K562 (cell line): ENCODE data around the gene HDAC1. TPM values are rescaled to one million over a fixed set of nuclear protein-coding genes. Genes with fewer than 3 reads are reported as not detected.

ENCODE experiments used
- ARHGAP35 ChIP-seq: fragments of 450-650 bp; IDR thresholded peaks from 2 replicates; pipeline ENCODE4 v1.6.1; 2018; ENCODE audit not compliant: partially characterized antibody
- CBX1 ChIP-seq: sonication (generic); IDR thresholded peaks from 2 replicates; pipeline ENCODE4 v1.6.1; 2016; ENCODE audit warnings: antibody characterized with exemption, low read depth, mild to moderate bottlenecking
- HNRNPLL ChIP-seq: fragments of 200-400 bp; formaldehyde crosslinking; IDR thresholded peaks from 2 replicates; pipeline ENCODE4 v1.6.1; 2017; ENCODE audit warnings: low read length, low read depth, mild to moderate bottlenecking; ENCODE audit not compliant: poor library complexity, severe bottlenecking
- HOXB6 ChIP-seq: fragments of 250-450 bp; sonication (Bioruptor Pico); IDR thresholded peaks from 2 replicates; pipeline ENCODE4 v1.5.1; 2022; ENCODE audit warnings: mild to moderate bottlenecking, borderline replicate concordance
- IFI16 ChIP-seq: fragments of 250-450 bp; sonication (Bioruptor Pico); IDR thresholded peaks from 2 replicates; pipeline ENCODE4 v2.1.2; 2022; ENCODE audit warnings: mild to moderate bottlenecking, inconsistent platforms
- KLF1 ChIP-seq: fragments of 450-650 bp; IDR thresholded peaks from 2 replicates; pipeline ENCODE4 v1.6.1; 2016; ENCODE audit warnings: missing genetic modification characterization, missing compliant biosample characterization
- NCOA4 ChIP-seq: fragments of 450-650 bp; IDR thresholded peaks from 2 replicates; pipeline ENCODE4 v1.6.1; 2018; ENCODE audit warnings: mild to moderate bottlenecking; ENCODE audit not compliant: partially characterized antibody
- SMC3 ChIP-seq: conservative IDR thresholded peaks from 2 replicates; pipeline ENCODE4 v1.6.1; 2011; ENCODE audit warnings: low read depth, low read length, improper control_type of control experiment; ENCODE audit not compliant: insufficient read depth
- XRCC4 ChIP-seq: IDR thresholded peaks from one replicate; pipeline ENCODE4 v1.6.1; 2011; ENCODE audit not compliant: insufficient read depth, insufficient read length; ENCODE audit errors: extremely low read depth
- ZNF431 ChIP-seq: sonication (generic); formaldehyde crosslinking; IDR thresholded peaks from 2 replicates; pipeline ENCODE4 v1.8.0; 2022; ENCODE audit warnings: mild to moderate bottlenecking, missing genetic modification reagents
- ZNF584 ChIP-seq: fragments of 200-800 bp; sonication (Bioruptor generic); IDR thresholded peaks from 2 replicates; pipeline ENCODE4 v1.6.1; 2016; ENCODE audit warnings: low read depth, mild to moderate bottlenecking, missing genetic modification characterization, missing compliant biosample characterization
- ZNF79 ChIP-seq: fragments of 250-450 bp; sonication (Bioruptor Pico); IDR thresholded peaks from 2 replicates; pipeline ENCODE4 v1.4.0; 2020; ENCODE audit warnings: low read depth, mild to moderate bottlenecking, moderate library complexity
- polyA plus RNA-seq, 8 experiments: library from polyadenylated mRNA; depleted of rRNA in 4 of 8; stranded (reverse) in 5 of 8; unstranded in 3 of 8; fragments of >200 nt; fragmentation: Nextera tagmentation in 2 of 8; fragmentation: Illumina TruSeq in 1 of 8; extraction: Ambion mirVana in 2 of 8; extraction: Trizol in 1 of 8; gene quantifications; 2 replicates each; pipeline versions ENCODE4 v1.2.1 to v1.2.3, GENCODE V29; 2011 to 2014; ENCODE audit warnings: inconsistent platforms in 1 of 8, missing spikeins in 1 of 8
- total RNA-seq, 7 experiments: library from RNA; depleted of rRNA in 6 of 7; stranded (reverse); fragments of >200 nt in 6 of 7; fragmentation: Illumina TruSeq in 2 of 7; extraction: Trizol in 2 of 7; gene quantifications; 2 replicates each; pipeline versions ENCODE4 v1.2.1 to v1.2.3, GENCODE V29; 2011 to 2021; ENCODE audit warnings: low replicate concordance in 1 of 7
- TF ChIP-seq, protein P1 (sequence below), 2 experiments: IDR thresholded peaks in 1 of 2; conservative IDR thresholded peaks in 1 of 2; 2 replicates each; pipeline ENCODE4 v1.6.1; 2016; ENCODE audit warnings: low read depth in 2 of 2, mild to moderate bottlenecking in 1 of 2, missing compliant biosample characterization in 1 of 2, missing genetic modification characterization in 1 of 2, moderate library complexity in 1 of 2
- TF ChIP-seq, protein P2 (sequence below), 2 experiments: fragments of 150-350 bp in 1 of 2; IDR thresholded peaks; 2 replicates each; pipeline ENCODE4 v1.6.1; 2012 to 2016; ENCODE audit warnings: low read depth in 2 of 2, low read length in 2 of 2, mild to moderate bottlenecking in 1 of 2, moderate library complexity in 1 of 2
- TF ChIP-seq, protein P3 (sequence below): sonication (generic); formaldehyde crosslinking; IDR thresholded peaks from 2 replicates; pipeline ENCODE4 v1.9.0; 2022; ENCODE audit warnings: mild to moderate bottlenecking, missing genetic modification reagents
- TF ChIP-seq, protein P4 (sequence below): conservative IDR thresholded peaks from 2 replicates; pipeline ENCODE4 v1.6.1; 2011; ENCODE audit warnings: low read depth, mild to moderate bottlenecking, low read length; ENCODE audit not compliant: control insufficient read depth
- TF ChIP-seq, protein P5 (sequence below): fragments of 250-450 bp; sonication (Bioruptor Pico); IDR thresholded peaks from 2 replicates; pipeline ENCODE4 v1.8.0; 2022; ENCODE audit warnings: moderate library complexity, mild to moderate bottlenecking, inconsistent platforms

Gene HDAC1
- total and polyA plus RNA-seq, 9 of the 15 experiments (the other 6 are each of a cell fraction or from before 2014, with no cell fraction given): 169 to 384 (median 193) TPM

DNA sequence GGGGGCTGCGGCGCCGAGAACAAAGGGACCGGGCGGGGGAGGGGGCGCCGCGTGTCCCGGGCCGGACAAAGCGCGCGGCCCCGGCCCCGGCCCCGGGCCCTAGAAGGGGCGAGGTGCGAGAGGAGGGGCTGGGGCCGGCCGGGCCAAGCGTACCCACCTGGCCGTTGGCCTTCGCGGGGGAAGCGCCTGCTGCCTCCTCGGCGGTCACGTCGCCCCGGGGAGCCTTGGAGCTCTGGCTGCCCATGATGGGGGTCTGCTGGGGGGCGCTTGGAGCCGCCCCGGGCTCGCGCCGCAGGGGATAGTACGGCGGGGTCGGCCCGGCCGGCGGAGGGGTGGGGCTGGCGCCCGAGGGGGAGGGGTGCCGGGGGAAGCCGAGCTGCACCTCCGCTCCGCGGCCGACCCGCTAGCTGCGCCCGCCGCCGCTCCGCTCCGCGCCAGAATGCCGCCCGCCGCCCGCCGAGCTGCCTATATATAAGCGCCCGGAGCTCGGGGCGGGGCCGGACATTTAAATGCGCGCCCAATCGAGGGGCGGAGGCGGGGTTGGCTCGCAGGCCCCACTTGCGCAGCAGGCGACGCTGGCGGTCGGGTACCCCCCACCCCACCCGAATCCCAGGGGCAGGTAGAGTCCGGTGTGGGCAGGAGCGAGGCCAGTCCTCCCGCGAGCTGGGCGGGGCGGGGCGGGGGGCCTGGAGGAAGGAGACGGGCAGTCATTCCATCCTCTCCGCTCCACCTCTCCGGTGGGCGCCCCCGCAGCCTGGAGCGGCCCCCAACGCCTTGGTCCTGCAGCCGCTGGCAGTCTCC, 44.1 kb downstream of the HDAC1 start, which contains the start of gene MARCKSL1 (continued):
- TF ChIP-seq, protein P1, sequence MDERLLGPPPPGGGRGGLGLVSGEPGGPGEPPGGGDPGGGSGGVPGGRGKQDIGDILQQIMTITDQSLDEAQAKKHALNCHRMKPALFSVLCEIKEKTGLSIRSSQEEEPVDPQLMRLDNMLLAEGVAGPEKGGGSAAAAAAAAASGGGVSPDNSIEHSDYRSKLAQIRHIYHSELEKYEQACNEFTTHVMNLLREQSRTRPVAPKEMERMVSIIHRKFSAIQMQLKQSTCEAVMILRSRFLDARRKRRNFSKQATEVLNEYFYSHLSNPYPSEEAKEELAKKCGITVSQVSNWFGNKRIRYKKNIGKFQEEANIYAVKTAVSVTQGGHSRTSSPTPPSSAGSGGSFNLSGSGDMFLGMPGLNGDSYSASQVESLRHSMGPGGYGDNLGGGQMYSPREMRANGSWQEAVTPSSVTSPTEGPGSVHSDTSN (CRISPR knock-in tag; IDR thresholded peaks at IDR 0.05; ENCODE audit: low read depth): no peak
- TF ChIP-seq, protein P1 (tag; conservative IDR thresholded peaks at IDR 0.05; ENCODE audit: low read depth): no peak
- TF ChIP-seq ZNF79 (CRISPR knock-in tag) (no peak), SMC3 (no peak), ZNF431 (0 out of 2 replicates have a peak, but pooled peaks have one; percentile 30), NCOA4 (no peak), HNRNPLL (peak; percentile 81), IFI16 (CRISPR knock-in tag) (no peak), ARHGAP35 (no peak), KLF1 (tag) (no peak), HOXB6 (CRISPR knock-in tag) (no peak), XRCC4 (no peak), ZNF584 (CRISPR knock-in tag) (no peak), CBX1 (0 out of 2 replicates have a peak, but pooled peaks have one; percentile 66)
- TF ChIP-seq, protein P2, sequence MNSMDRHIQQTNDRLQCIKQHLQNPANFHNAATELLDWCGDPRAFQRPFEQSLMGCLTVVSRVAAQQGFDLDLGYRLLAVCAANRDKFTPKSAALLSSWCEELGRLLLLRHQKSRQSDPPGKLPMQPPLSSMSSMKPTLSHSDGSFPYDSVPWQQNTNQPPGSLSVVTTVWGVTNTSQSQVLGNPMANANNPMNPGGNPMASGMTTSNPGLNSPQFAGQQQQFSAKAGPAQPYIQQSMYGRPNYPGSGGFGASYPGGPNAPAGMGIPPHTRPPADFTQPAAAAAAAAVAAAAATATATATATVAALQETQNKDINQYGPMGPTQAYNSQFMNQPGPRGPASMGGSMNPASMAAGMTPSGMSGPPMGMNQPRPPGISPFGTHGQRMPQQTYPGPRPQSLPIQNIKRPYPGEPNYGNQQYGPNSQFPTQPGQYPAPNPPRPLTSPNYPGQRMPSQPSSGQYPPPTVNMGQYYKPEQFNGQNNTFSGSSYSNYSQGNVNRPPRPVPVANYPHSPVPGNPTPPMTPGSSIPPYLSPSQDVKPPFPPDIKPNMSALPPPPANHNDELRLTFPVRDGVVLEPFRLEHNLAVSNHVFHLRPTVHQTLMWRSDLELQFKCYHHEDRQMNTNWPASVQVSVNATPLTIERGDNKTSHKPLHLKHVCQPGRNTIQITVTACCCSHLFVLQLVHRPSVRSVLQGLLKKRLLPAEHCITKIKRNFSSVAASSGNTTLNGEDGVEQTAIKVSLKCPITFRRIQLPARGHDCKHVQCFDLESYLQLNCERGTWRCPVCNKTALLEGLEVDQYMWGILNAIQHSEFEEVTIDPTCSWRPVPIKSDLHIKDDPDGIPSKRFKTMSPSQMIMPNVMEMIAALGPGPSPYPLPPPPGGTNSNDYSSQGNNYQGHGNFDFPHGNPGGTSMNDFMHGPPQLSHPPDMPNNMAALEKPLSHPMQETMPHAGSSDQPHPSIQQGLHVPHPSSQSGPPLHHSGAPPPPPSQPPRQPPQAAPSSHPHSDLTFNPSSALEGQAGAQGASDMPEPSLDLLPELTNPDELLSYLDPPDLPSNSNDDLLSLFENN (IDR thresholded peaks at IDR 0.05; ENCODE audit: low read depth in 2 of 2, low read length in 2 of 2): 0 out of 4 replicates have a peak, but pooled peaks of 1 of the 2 experiments have one; percentile 60
- TF ChIP-seq, protein P3, sequence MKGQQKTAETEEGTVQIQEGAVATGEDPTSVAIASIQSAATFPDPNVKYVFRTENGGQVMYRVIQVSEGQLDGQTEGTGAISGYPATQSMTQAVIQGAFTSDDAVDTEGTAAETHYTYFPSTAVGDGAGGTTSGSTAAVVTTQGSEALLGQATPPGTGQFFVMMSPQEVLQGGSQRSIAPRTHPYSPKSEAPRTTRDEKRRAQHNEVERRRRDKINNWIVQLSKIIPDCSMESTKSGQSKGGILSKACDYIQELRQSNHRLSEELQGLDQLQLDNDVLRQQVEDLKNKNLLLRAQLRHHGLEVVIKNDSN (CRISPR knock-in tag): no peak
- TF ChIP-seq, protein P4, sequence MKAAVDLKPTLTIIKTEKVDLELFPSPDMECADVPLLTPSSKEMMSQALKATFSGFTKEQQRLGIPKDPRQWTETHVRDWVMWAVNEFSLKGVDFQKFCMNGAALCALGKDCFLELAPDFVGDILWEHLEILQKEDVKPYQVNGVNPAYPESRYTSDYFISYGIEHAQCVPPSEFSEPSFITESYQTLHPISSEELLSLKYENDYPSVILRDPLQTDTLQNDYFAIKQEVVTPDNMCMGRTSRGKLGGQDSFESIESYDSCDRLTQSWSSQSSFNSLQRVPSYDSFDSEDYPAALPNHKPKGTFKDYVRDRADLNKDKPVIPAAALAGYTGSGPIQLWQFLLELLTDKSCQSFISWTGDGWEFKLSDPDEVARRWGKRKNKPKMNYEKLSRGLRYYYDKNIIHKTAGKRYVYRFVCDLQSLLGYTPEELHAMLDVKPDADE: peak; percentile 90
- TF ChIP-seq, protein P5, sequence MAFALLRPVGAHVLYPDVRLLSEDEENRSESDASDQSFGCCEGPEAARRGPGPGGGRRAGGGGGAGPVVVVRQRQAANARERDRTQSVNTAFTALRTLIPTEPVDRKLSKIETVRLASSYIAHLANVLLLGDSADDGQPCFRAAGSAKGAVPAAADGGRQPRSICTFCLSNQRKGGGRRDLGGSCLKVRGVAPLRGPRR (CRISPR knock-in tag): no peak
